GM12878 (cell line): Measurements from ENCODE around the gene METTL3. TPM values are rescaled to one million over a fixed set of nuclear protein-coding genes. Genes with fewer than 3 reads are reported as not detected.

ENCODE experiments used
- ATAC-seq: fragments of 200-7000 bp; cut with Tn5 transposase; 3 replicates; pipeline ENCODE4 v1.9.1; 2020; ENCODE audit warnings: mild to moderate bottlenecking, moderate library complexity
- BruUV-seq: library from RNA; stranded (reverse); fragments of 400-500 nt; replicated peaks from 2 replicates; lab custom pipeline; 2021; lab: Mats Ljungman, UMichigan
- CTCF ChIA-PET: fragments of 300-600 bp; sonication (Branson Sonifier 250); formaldehyde crosslinking; extraction: SDS; loops from one replicate; lab custom pipeline; 2021; ENCODE audit warnings: inconsistent platforms; lab: Yijun Ruan, JAX
- POLR2A ChIA-PET: fragments of 350-600 bp; formaldehyde crosslinking; extraction: SDS; loops from one replicate; lab custom pipeline; 2021; ENCODE audit warnings: inconsistent platforms; lab: Charles Lee
- RAD21 ChIA-PET: fragments of 300-600 bp; sonication (Branson Sonifier 250); formaldehyde crosslinking; loops from one replicate; lab custom pipeline; 2023; ENCODE audit warnings: antibody characterized with exemption; ENCODE audit not compliant: unreplicated experiment; lab: Charles Lee
- SMC1A ChIA-PET: fragments of 300-600 bp; sonication (Branson Sonifier 250); formaldehyde crosslinking; loops from one replicate; lab custom pipeline; 2023; ENCODE audit not compliant: unreplicated experiment, uncharacterized antibody; lab: Charles Lee
- DNase-seq: peaks from one replicate; pipeline ENCODE4 v3.0.0-alpha.2; 2011; ENCODE audit warnings: low read depth, low spot score
- FAIRE-seq: peaks from 3 replicates; lab custom pipeline; 2011; peaks lifted over from hg19 to GRCh38; lab: Jason Lieb, UNC
- H2AFZ ChIP-seq: 2 replicates; pipeline ENCODE4 v1.6.0; 2011; ENCODE audit warnings: low read depth, low read length, control low read depth; ENCODE audit not compliant: control insufficient read depth
- H3K27ac ChIP-seq: 2 replicates; pipeline ENCODE4 v1.5.1; 2011; ENCODE audit warnings: control low read depth; ENCODE audit not compliant: control insufficient read depth, insufficient read depth
- H3K27me3 ChIP-seq, 2 experiments: replicated peaks in 1 of 2; 2 replicates each; pipeline versions ENCODE4 v1.6.0 to v1.6.1; 2011; ENCODE audit warnings: low read length in 1 of 2; ENCODE audit not compliant: control insufficient read depth in 2 of 2, insufficient read depth in 2 of 2
- H3K36me3 ChIP-seq, 2 experiments: 2 replicates each; pipeline ENCODE4 v1.5.1; 2011; ENCODE audit warnings: low read length in 1 of 2; ENCODE audit not compliant: control insufficient read depth in 2 of 2, insufficient read depth in 2 of 2
- H3K4me1 ChIP-seq: 2 replicates; pipeline ENCODE4 v1.6.1; 2011; ENCODE audit warnings: mild to moderate bottlenecking, low read length, moderate library complexity, mixed read lengths; ENCODE audit not compliant: control insufficient read depth, insufficient read depth
- H3K4me2 ChIP-seq: 2 replicates; pipeline ENCODE4 v1.6.0; 2011; ENCODE audit warnings: control low read depth; ENCODE audit not compliant: control insufficient read depth, insufficient read depth
- H3K4me3 ChIP-seq: fragments of 200-600 bp; sonication (generic); 2 replicates; pipeline ENCODE4 v1.5.1; 2016
- H3K79me2 ChIP-seq: 2 replicates; pipeline ENCODE4 v1.6.0; 2011; ENCODE audit warnings: low read length; ENCODE audit not compliant: control insufficient read depth, insufficient read depth
- H3K9ac ChIP-seq: 2 replicates; pipeline ENCODE4 v1.8.0; 2011; ENCODE audit warnings: low read length, control low read depth, mixed read lengths; ENCODE audit not compliant: control insufficient read depth, insufficient read depth
- H3K9me3 ChIP-seq: replicated peaks from 3 replicates; pipeline ENCODE4 v1.5.1; 2011; ENCODE audit warnings: mild to moderate bottlenecking, low read length; ENCODE audit not compliant: control insufficient read depth, insufficient read depth
- H4K20me1 ChIP-seq: 2 replicates; pipeline ENCODE4 v1.6.0; 2011; ENCODE audit not compliant: control insufficient read depth, insufficient read depth
- CHD4 ChIP-seq: fragments of 200-600 bp; sonication (generic); IDR thresholded peaks from 2 replicates; pipeline ENCODE4 v1.6.1; 2016; ENCODE audit warnings: mild to moderate bottlenecking
- HDAC2 ChIP-seq: fragments of 200-600 bp; sonication (generic); IDR thresholded peaks from 2 replicates; pipeline ENCODE4 v1.6.1; 2017
- JUNB ChIP-seq: IDR thresholded peaks from 2 replicates; pipeline ENCODE4 v1.6.1; 2016; ENCODE audit warnings: antibody characterized with exemption, mild to moderate bottlenecking
- PAX8 ChIP-seq: fragments of 450-650 bp; IDR thresholded peaks from 2 replicates; pipeline ENCODE4 v1.6.1; 2017; ENCODE audit warnings: mild to moderate bottlenecking, moderate library complexity
- RCOR1 ChIP-seq: conservative IDR thresholded peaks from 2 replicates; pipeline ENCODE4 v1.6.1; 2012; ENCODE audit warnings: low read depth, low read length, improper control_type of control experiment
- RFX5 ChIP-seq: IDR thresholded peaks from 2 replicates; pipeline ENCODE4 v1.6.1; 2011; ENCODE audit warnings: low read depth, low read length, improper control_type of control experiment
- SP1 ChIP-seq: IDR thresholded peaks from one replicate; pipeline ENCODE4 v1.6.1; 2011; ENCODE audit warnings: low read depth, low read length
- ZNF24 ChIP-seq: fragments of 450-650 bp; IDR thresholded peaks from 2 replicates; pipeline ENCODE4 v1.6.1; 2017; ENCODE audit warnings: antibody characterized with exemption, mild to moderate bottlenecking
- ZNF274 ChIP-seq: IDR thresholded peaks from one replicate; pipeline ENCODE4 v1.8.0; 2011; ENCODE audit not compliant: insufficient read length, insufficient read depth
- WGBS: methylation state at CpG from one replicate; pipeline ENCODE4 v1.1.6; 2016; ENCODE audit warnings: low lambda C conversion rate; ENCODE audit not compliant: insufficient replicate concordance, insufficient coverage; ENCODE audit errors: missing lambda C conversion rate; 5-methylcytosine and 5-hydroxymethylcytosine counted together
- in situ Hi-C: fragments of 300-500 bp; cut with MboI; formaldehyde crosslinking; loops from 9 replicates; pipeline ENCODE4 v1.14.3; 2018; ENCODE audit warnings: mixed read lengths
- intact Hi-C: fragments of 100-400 bp; cut with micrococcal nuclease; formaldehyde crosslinking; loops from one replicate; pipeline ENCODE4 v1.14.2; 2022; ENCODE audit not compliant: unreplicated experiment
- polyA plus RNA-seq, 11 experiments: library from polyadenylated mRNA; depleted of rRNA in 4 of 11; unstranded in 6 of 11; stranded (reverse) in 5 of 11; fragments of >200 nt; fragmentation: Nextera tagmentation in 4 of 11; fragmentation: Illumina TruSeq in 1 of 11; extraction: Ambion mirVana in 4 of 11; extraction: Trizol in 1 of 11; gene quantifications; 1 replicate in 1 of 11; 2 replicates in 10 of 11; pipeline versions ENCODE4 v1.2.1 to v1.2.3, GENCODE V29; 2011 to 2016; ENCODE audit warnings: inconsistent platforms in 2 of 11, missing spikeins in 2 of 11, low read depth in 1 of 11
- total RNA-seq, 4 experiments: library from RNA; depleted of rRNA in 3 of 4; stranded (reverse); fragments of >200 nt in 3 of 4; fragmentation: Illumina TruSeq in 1 of 4; extraction: Trizol in 1 of 4; gene quantifications; 2 replicates each; pipeline versions ENCODE4 v1.2.1 to v1.2.3, GENCODE V29; 2013 to 2021
- TF ChIP-seq, protein P1 (sequence below): fragments of 150-350 bp; IDR thresholded peaks from 2 replicates; pipeline ENCODE4 v1.6.1; 2016; ENCODE audit warnings: low read depth, low read length

Gene METTL3
- total and polyA plus RNA-seq, 10 of the 15 experiments (the other 5 are each of a cell fraction or from before 2014, with no cell fraction given) = 32.8 to 165 (median 65.5) TPM

DNA sequence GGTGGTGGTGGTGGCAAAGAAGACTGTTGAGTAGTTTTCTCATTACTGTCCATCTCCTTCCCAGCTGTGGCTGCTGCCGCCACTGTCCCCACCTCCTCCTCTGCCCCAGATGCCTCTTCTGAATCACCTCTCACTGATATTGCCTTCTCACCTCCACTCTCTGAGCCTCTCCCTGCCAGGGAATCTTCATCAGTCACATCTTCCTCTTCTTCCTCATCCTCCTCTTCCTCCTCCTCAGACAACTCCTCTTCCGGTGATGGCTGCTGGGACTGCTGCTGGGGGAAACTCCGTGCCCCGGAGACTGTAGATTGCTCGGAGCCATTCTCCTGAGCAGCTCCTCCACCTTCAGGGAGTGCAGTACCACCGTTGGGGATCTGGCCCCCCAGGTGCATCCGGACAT lies 12.1 kb upstream of the METTL3 start (continued):
- TF ChIP-seq, protein P1, sequence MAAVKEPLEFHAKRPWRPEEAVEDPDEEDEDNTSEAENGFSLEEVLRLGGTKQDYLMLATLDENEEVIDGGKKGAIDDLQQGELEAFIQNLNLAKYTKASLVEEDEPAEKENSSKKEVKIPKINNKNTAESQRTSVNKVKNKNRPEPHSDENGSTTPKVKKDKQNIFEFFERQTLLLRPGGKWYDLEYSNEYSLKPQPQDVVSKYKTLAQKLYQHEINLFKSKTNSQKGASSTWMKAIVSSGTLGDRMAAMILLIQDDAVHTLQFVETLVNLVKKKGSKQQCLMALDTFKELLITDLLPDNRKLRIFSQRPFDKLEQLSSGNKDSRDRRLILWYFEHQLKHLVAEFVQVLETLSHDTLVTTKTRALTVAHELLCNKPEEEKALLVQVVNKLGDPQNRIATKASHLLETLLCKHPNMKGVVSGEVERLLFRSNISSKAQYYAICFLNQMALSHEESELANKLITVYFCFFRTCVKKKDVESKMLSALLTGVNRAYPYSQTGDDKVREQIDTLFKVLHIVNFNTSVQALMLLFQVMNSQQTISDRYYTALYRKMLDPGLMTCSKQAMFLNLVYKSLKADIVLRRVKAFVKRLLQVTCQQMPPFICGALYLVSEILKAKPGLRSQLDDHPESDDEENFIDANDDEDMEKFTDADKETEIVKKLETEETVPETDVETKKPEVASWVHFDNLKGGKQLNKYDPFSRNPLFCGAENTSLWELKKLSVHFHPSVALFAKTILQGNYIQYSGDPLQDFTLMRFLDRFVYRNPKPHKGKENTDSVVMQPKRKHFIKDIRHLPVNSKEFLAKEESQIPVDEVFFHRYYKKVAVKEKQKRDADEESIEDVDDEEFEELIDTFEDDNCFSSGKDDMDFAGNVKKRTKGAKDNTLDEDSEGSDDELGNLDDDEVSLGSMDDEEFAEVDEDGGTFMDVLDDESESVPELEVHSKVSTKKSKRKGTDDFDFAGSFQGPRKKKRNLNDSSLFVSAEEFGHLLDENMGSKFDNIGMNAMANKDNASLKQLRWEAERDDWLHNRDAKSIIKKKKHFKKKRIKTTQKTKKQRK = no peak
- TF ChIP-seq RCOR1 (no peak), HDAC2 (no peak), CHD4 (no peak), ZNF274 (no peak)

DNA sequence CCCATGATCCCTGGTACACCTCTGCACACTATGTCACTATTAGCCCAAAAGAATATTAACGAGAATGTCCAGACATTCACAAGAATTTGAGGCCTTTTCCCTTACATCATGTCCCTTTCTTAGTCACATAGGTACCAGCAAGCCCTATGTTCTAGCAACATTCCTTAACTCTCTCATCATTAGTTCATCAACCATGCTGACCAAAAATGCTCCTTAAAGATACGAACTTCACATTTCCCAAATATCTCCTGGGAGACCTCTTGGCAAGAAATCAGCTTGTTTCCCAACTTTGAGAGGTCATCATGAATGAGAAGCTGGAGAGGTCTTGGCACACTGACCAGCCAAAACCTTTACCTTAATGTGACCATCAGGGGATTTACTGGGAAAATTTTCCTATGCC lies 10.4 kb upstream of the METTL3 start:
- WGBS = 29% methylated on average over 2 of the region's 2 CpGs
- H3K79me2 ChIP-seq = no peaks in the 10 kb centered on the region
- ChIA-PET CTCF (interaction anchor here (4.5 kb wide), 1 partner anchor 23 kb away, joined by 22 read pairs; no protein-coding TSS in a partner anchor), RAD21 (interaction anchor here (3.1 kb wide), 1 partner anchor 23 kb away, joined by 10 read pairs; no protein-coding TSS in a partner anchor), SMC1A (interaction anchor here (1.0 to 2.2 kb wide), 3 partner anchors 10 to 24 kb away, joined by 3 to 12 read pairs (median 4); partner anchors contain the start of gene METTL3), POLR2A (no interaction called here)
- no TSS peak for BruUV-seq
- H3K27me3 ChIP-seq = no peaks in the 10 kb centered on the region
- no peak overlapping the region for H3K4me3 ChIP-seq
- no peak overlapping the region for H2AFZ ChIP-seq
- H3K27ac ChIP-seq = no peak overlapping the region
- ATAC-seq = no peak
- intact Hi-C loops (no loop called here), in situ Hi-C loops (no loop called here)
- H3K36me3 ChIP-seq = no peaks in the 10 kb centered on the region
- no peak for DNase-seq
- no peaks in the 10 kb centered on the region for H4K20me1 ChIP-seq
- H3K4me1 ChIP-seq = peaks cover 1% of the 10 kb centered on the region
- no peak for FAIRE-seq
- no peak for TF ChIP-seq PAX8
- no peak for TF ChIP-seq SP1
- TF ChIP-seq ZNF24 = no peak
- no peak for TF ChIP-seq JUNB
- no peak for TF ChIP-seq RFX5
- TF ChIP-seq RCOR1 = no peak
- no peak overlapping the region for H3K9ac ChIP-seq
- no peak overlapping the region for H3K4me2 ChIP-seq
- no peaks in the 10 kb centered on the region for H3K9me3 ChIP-seq
